PC-3 (cell line): ENCODE data around the gene C11orf87. TPM values are rescaled to one million over a fixed set of nuclear protein-coding genes. Genes with fewer than 3 reads are reported as not detected.

Experiments
- ATAC-seq: fragments of 200-7000 bp; cut with Tn5 transposase; 2 replicates; pipeline ENCODE4 v1.9.1; 2020; ENCODE audit warnings: mild to moderate bottlenecking, moderate library complexity
- BruUV-seq: library from RNA; stranded (reverse); fragments of 400-500 nt; replicated peaks from 2 replicates; lab custom pipeline; 2021; lab: Mats Ljungman, UMichigan
- CTCF ChIA-PET: fragments of 300-600 bp; sonication (Branson Sonifier 250); formaldehyde crosslinking; loops from one replicate; lab custom pipeline; 2022; ENCODE audit warnings: antibody characterized with exemption; lab: Charles Lee
- POLR2A ChIA-PET: fragments of 300-600 bp; sonication (Branson Sonifier 250); formaldehyde crosslinking; loops from one replicate; lab custom pipeline; 2022; ENCODE audit warnings: antibody characterized with exemption; ENCODE audit not compliant: unreplicated experiment; lab: Charles Lee
- DNase-seq: peaks from one replicate; pipeline ENCODE4 v3.0.0-alpha.2; 2015
- H2AFZ ChIP-seq: fragments of 300-600 bp; sonication (generic); 2 replicates; pipeline ENCODE4 v1.6.0; 2016; ENCODE audit warnings: antibody characterized with exemption, low read length
- H3F3A ChIP-seq: fragments of 300-600 bp; sonication (generic); one replicate; pipeline ENCODE4 v1.6.0; 2017; ENCODE audit warnings: antibody characterized with exemption, low read length, control low read depth, mild to moderate bottlenecking; ENCODE audit not compliant: unreplicated experiment
- H3K27ac ChIP-seq: fragments of 300-600 bp; sonication (generic); 2 replicates; pipeline ENCODE4 v1.5.1; 2016; ENCODE audit warnings: mild to moderate bottlenecking, low read length
- H3K27me3 ChIP-seq: fragments of 300-600 bp; sonication (generic); 2 replicates; pipeline ENCODE4 v1.6.1; 2016; ENCODE audit warnings: low read length, mixed read lengths
- H3K36me3 ChIP-seq: fragments of 300-600 bp; sonication (generic); 2 replicates; pipeline ENCODE4 v1.6.1; 2016; ENCODE audit warnings: low read depth, mixed run types, low read length, mixed read lengths
- H3K4me1 ChIP-seq: fragments of 300-600 bp; sonication (generic); 2 replicates; pipeline ENCODE4 v1.5.1; 2016; ENCODE audit warnings: low read length; ENCODE audit not compliant: insufficient read depth
- H3K4me2 ChIP-seq: fragments of 300-600 bp; sonication (generic); 2 replicates; pipeline ENCODE4 v1.6.0; 2016; ENCODE audit warnings: low read length
- H3K4me3 ChIP-seq: fragments of 300-600 bp; sonication (generic); 2 replicates; pipeline ENCODE4 v1.5.1; 2016; ENCODE audit warnings: mild to moderate bottlenecking, low read length, mixed read lengths
- H3K79me2 ChIP-seq: fragments of 300-600 bp; sonication (generic); 2 replicates; pipeline ENCODE4 v1.6.1; 2017; ENCODE audit warnings: low read length, mixed read lengths
- H3K9ac ChIP-seq: fragments of 300-600 bp; sonication (generic); 2 replicates; pipeline ENCODE4 v1.6.0; 2016; ENCODE audit warnings: mild to moderate bottlenecking, low read length
- H3K9me2 ChIP-seq: fragments of 300-600 bp; sonication (generic); replicated peaks from 2 replicates; pipeline ENCODE4 v1.6.1; 2016; ENCODE audit warnings: mixed run types, low read length, mixed read lengths
- H3K9me3 ChIP-seq: fragments of 300-600 bp; sonication (generic); 2 replicates; pipeline ENCODE4 v1.6.1; 2016; ENCODE audit warnings: low read length, mixed read lengths
- H4K20me1 ChIP-seq: fragments of 300-600 bp; sonication (generic); 2 replicates; pipeline ENCODE4 v1.6.1; 2016; ENCODE audit warnings: low read length, mixed read lengths
- CTCF ChIP-seq: fragments of 300-600 bp; sonication (generic); conservative IDR thresholded peaks from 2 replicates; pipeline ENCODE4 v1.5.1; 2017; ENCODE audit warnings: antibody characterized with exemption, low read depth, mild to moderate bottlenecking, low read length
- EZH2 ChIP-seq: fragments of 300-600 bp; sonication (generic); IDR thresholded peaks from one replicate; pipeline ENCODE4 v1.6.1; 2017; ENCODE audit warnings: antibody characterized with exemption, mild to moderate bottlenecking, low read length; ENCODE audit not compliant: unreplicated experiment
- EZH2phosphoT487 ChIP-seq: fragments of 300-600 bp; sonication (generic); IDR thresholded peaks from 2 replicates; pipeline ENCODE4 v1.6.1; 2018; ENCODE audit warnings: mild to moderate bottlenecking, antibody characterized with exemption, low read length, borderline replicate concordance
- intact Hi-C: fragments of 100-400 bp; cut with micrococcal nuclease; formaldehyde crosslinking; loops from 2 replicates; pipeline ENCODE4 v1.9.0; 2023
- total RNA-seq: library from RNA; depleted of rRNA; stranded (reverse); fragments of >200 nt; gene quantifications from 2 replicates; pipeline ENCODE4 v1.2.3, GENCODE V29; 2014

The C11orf87 gene
- total RNA-seq, 1 experiment from 2014 or later = not detected

- no peak for TF ChIP-seq EZH2
- H4K20me1 ChIP-seq = no peaks in the 10 kb centered on the region
- H3K79me2 ChIP-seq = no peaks in the 10 kb centered on the region
- no peaks in the 10 kb centered on the region for H3K4me1 ChIP-seq
- no peak for ATAC-seq
- ChIA-PET POLR2A (no interaction called here), CTCF (no interaction called here)
- H3K4me3 ChIP-seq = no peak overlapping the region
- H2AFZ ChIP-seq = no peak overlapping the region
- H3K27ac ChIP-seq = no peak overlapping the region
- H3K4me2 ChIP-seq = no peak overlapping the region
- H3K36me3 ChIP-seq = no peaks in the 10 kb centered on the region
- intact Hi-C loops = no loop called here
- H3F3A ChIP-seq = no peaks in the 10 kb centered on the region
- no peaks in the 10 kb centered on the region for H3K9me2 ChIP-seq
- H3K27me3 ChIP-seq = 0 out of 2 replicates have a peak, but pooled peaks cover 12% of the 10 kb centered on the region
- BruUV-seq = no TSS peak
- no peaks in the 10 kb centered on the region for H3K9me3 ChIP-seq
- no peak overlapping the region for H3K9ac ChIP-seq
- DNase-seq = no peak
These were observed 31.2 kb upstream of the C11orf87 start for GRCh38 chr11:109390752-109391151.

GRCh38 chr11:109401545-109401944 lies 20.4 kb upstream of the C11orf87 start:
- no peak for TF ChIP-seq EZH2
- TF ChIP-seq CTCF = no peak
- no peak for TF ChIP-seq EZH2phosphoT487
- no peaks in the 10 kb centered on the region for H3K9me2 ChIP-seq
- H2AFZ ChIP-seq = no peak overlapping the region
- no peak overlapping the region for H3K9ac ChIP-seq
- ChIA-PET POLR2A (no interaction called here), CTCF (no interaction called here)
- H3K4me1 ChIP-seq = no peaks in the 10 kb centered on the region
- peaks cover 25% of the 10 kb centered on the region for H3K27me3 ChIP-seq
- H4K20me1 ChIP-seq = no peaks in the 10 kb centered on the region
- no peak overlapping the region for H3K27ac ChIP-seq
- H3K9me3 ChIP-seq = no peaks in the 10 kb centered on the region
- no TSS peak for BruUV-seq
- H3K4me2 ChIP-seq = no peak overlapping the region
- no peak; the same call in 1 of the 2 replicates for ATAC-seq
- DNase-seq = peak; percentile 35
- H3F3A ChIP-seq = no peaks in the 10 kb centered on the region
- H3K4me3 ChIP-seq = no peak overlapping the region
- H3K79me2 ChIP-seq = no peaks in the 10 kb centered on the region
- H3K36me3 ChIP-seq = no peaks in the 10 kb centered on the region
- intact Hi-C loops = no loop called here

DNA sequence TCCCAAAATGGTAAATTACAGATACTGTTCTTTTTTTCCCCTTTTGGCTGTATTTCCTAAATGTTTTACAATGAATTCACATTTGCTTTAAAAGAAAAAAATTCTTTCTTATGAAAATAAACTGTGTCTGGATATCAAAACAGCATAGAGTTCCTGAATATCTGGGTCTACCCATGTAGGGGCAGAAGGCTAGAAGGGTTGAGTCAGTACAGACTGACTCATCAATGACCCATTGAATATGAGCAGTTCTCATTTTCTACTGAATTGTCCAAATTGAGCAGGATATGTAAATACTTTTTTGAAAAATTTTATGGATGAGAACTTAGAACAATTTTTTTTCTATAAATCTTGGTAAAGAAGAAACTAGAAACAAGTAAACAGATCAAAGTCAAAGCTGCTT lies 16.3 kb upstream of the C11orf87 start:
- no peaks in the 10 kb centered on the region for H4K20me1 ChIP-seq
- no peak overlapping the region for H2AFZ ChIP-seq

More for the DNA sequence above, 16.3 kb upstream of the C11orf87 start:
- Histone ChIP-seq H3F3A (no peaks in the 10 kb centered on the region), H3K9me2 (no peaks in the 10 kb centered on the region), H3K36me3 (no peaks in the 10 kb centered on the region), H3K9me3 (no peaks in the 10 kb centered on the region), H3K9ac (no peak overlapping the region), H3K27ac (no peak overlapping the region), H3K4me2 (no peak overlapping the region), H3K4me3 (no peak overlapping the region), H3K4me1 (no peaks in the 10 kb centered on the region), H3K27me3 (peaks cover 8% of the 10 kb centered on the region; the same call in 1 of the 2 replicates), H3K79me2 (no peaks in the 10 kb centered on the region)
- no TSS peak for BruUV-seq
- TF ChIP-seq EZH2phosphoT487 = no peak
- no peak for TF ChIP-seq CTCF
- no peak for TF ChIP-seq EZH2
- intact Hi-C loops = no loop called here
- POLR2A ChIA-PET = no interaction called here
- ATAC-seq (no peak; the same call in 1 of the 2 replicates), DNase-seq (peak; percentile 14)
- CTCF ChIA-PET = no interaction called here
